DND-41 (cell line): ENCODE data around the gene ZBTB11.
A peak's percentile ranks its signal among the peaks of the same experiment; 100 is the strongest.

Source experiments
- EZH2 ChIP-seq: IDR thresholded peaks from 3 replicates; pipeline ENCODE4 v1.6.1; 2012; ENCODE audit warnings: borderline replicate concordance, low read depth, mild to moderate bottlenecking, moderate library complexity, low read length, inconsistent platforms; ENCODE audit not compliant: severe bottlenecking
- TF ChIP-seq, protein P1 (sequence below): IDR thresholded peaks from 2 replicates; pipeline ENCODE4 v1.5.1; 2012; ENCODE audit warnings: borderline replicate concordance, low read length, moderate library complexity, mild to moderate bottlenecking; ENCODE audit not compliant: poor library complexity, severe bottlenecking; ENCODE audit errors: extremely low read depth

DNA sequence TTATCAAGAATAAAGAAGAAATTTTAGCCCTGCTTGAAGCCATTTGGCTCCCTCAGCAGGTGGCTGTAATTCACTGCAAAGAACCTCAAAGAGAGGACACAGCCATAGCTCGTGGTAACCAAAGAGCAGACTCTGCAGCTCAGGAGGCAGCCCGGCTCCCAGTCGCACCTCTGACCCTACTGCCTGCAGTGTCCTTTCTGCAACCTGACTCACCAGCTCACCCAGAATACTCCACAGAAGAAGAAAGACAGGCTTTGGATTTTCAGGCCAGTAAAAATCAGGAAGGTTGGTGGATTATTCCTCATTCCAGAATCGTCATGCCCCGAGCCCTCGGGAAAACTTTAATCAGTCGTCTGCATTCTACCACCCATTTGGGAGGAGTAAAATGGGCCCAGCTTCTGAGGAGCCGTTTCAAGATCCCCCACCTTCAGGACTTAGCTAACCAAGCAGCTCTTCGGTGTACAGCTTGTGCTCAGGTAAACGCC is 38.6 kb downstream of the ZBTB11 start:
- TF ChIP-seq, protein P1, sequence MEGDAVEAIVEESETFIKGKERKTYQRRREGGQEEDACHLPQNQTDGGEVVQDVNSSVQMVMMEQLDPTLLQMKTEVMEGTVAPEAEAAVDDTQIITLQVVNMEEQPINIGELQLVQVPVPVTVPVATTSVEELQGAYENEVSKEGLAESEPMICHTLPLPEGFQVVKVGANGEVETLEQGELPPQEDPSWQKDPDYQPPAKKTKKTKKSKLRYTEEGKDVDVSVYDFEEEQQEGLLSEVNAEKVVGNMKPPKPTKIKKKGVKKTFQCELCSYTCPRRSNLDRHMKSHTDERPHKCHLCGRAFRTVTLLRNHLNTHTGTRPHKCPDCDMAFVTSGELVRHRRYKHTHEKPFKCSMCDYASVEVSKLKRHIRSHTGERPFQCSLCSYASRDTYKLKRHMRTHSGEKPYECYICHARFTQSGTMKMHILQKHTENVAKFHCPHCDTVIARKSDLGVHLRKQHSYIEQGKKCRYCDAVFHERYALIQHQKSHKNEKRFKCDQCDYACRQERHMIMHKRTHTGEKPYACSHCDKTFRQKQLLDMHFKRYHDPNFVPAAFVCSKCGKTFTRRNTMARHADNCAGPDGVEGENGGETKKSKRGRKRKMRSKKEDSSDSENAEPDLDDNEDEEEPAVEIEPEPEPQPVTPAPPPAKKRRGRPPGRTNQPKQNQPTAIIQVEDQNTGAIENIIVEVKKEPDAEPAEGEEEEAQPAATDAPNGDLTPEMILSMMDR, result peak; percentile 26
- no peak for TF ChIP-seq EZH2
